HCT116 (cell line): Measurements from ENCODE around the gene PDZD8. TPM values are rescaled to one million over a fixed set of nuclear protein-coding genes. Genes with fewer than 3 reads are reported as not detected.

Experiments
- ATAC-seq: fragments of 200-7000 bp; cut with Tn5 transposase; 2 replicates; pipeline ENCODE4 v1.9.1; 2020; ENCODE audit warnings: mild to moderate bottlenecking, moderate library complexity
- BruUV-seq: library from RNA; stranded (reverse); fragments of 400-500 nt; replicated peaks from 2 replicates; lab custom pipeline; 2021; lab: Mats Ljungman, UMichigan
- CTCF ChIA-PET: fragments of 300-600 bp; sonication (Branson Sonifier 250); formaldehyde crosslinking; loops from one replicate; lab custom pipeline; 2021; ENCODE audit warnings: antibody characterized with exemption; lab: Charles Lee
- POLR2A ChIA-PET: fragments of 300-600, 350-600 bp; sonication (Branson Sonifier 250); formaldehyde crosslinking; loops from one replicate; lab custom pipeline; 2021; ENCODE audit warnings: antibody characterized with exemption; lab: Charles Lee
- RAD21 ChIA-PET, 2 experiments: fragments of 300-600 bp; sonication (Branson Sonifier 250); formaldehyde crosslinking; loops; one replicate each; lab custom pipeline; 2023; ENCODE audit warnings: low total read pairs in 2 of 2; ENCODE audit not compliant: uncharacterized antibody in 2 of 2, unreplicated experiment in 2 of 2, low non-redundant PET in 1 of 2; lab: Charles Lee
- DNase-seq: peaks from one replicate; pipeline ENCODE4 v3.0.0-alpha.2; 2010; ENCODE audit warnings: low read depth, low spot score
- H2AFZ ChIP-seq: fragments of 200-600 bp; shearing (Covaris generic), sonication (generic); 2 replicates; pipeline ENCODE4 v1.6.1; 2017; ENCODE audit warnings: low read depth, mixed run types, mixed read lengths, antibody characterized with exemption, low read length; ENCODE audit not compliant: poor library complexity, severe bottlenecking
- H3K27ac ChIP-seq: 2 replicates; pipeline ENCODE4 v1.5.1; 2012; ENCODE audit warnings: low read depth, low read length
- H3K27me3 ChIP-seq: fragments of 200-600 bp; sonication (generic); 2 replicates; pipeline ENCODE4 v1.6.1; 2016; ENCODE audit warnings: mixed run types, low read length, mixed read lengths; ENCODE audit not compliant: insufficient read depth
- H3K36me3 ChIP-seq, 2 experiments: fragments of 200-500 bp in 1 of 2; fragments of 200-600 bp in 1 of 2; sonication (Bioruptor generic) in 1 of 2; sonication (generic) in 1 of 2; 2 replicates each; pipeline versions ENCODE4 v1.5.1 to v1.6.1; 2014 to 2016; ENCODE audit warnings: low read length in 2 of 2, inconsistent platforms in 1 of 2, mixed read lengths in 1 of 2, mixed run types in 1 of 2; ENCODE audit not compliant: insufficient read depth in 2 of 2, control insufficient read depth in 1 of 2
- H3K4me1 ChIP-seq, 2 experiments: fragments of 200-600 bp in 1 of 2; sonication (generic) in 1 of 2; 2 replicates each; pipeline versions ENCODE4 v1.5.1 to v1.6.1; 2012 to 2017; ENCODE audit warnings: low read length in 2 of 2, inconsistent platforms in 1 of 2, mild to moderate bottlenecking in 1 of 2, mixed read lengths in 1 of 2, mixed run types in 1 of 2, moderate library complexity in 1 of 2; ENCODE audit not compliant: insufficient read depth in 2 of 2, control insufficient read depth in 1 of 2
- H3K4me2 ChIP-seq: fragments of 200-600 bp; sonication (generic); 2 replicates; pipeline ENCODE4 v1.6.1; 2017; ENCODE audit warnings: mixed run types, low read length, mixed read lengths
- H3K4me3 ChIP-seq, 2 experiments: fragments of 200-600 bp in 1 of 2; sonication (generic) in 1 of 2; replicated peaks in 1 of 2; 2 replicates each; pipeline ENCODE4 v1.5.1; 2011 to 2016; ENCODE audit warnings: low read length in 2 of 2, control low read depth in 1 of 2, low read depth in 1 of 2, mild to moderate bottlenecking in 1 of 2, mixed read lengths in 1 of 2, mixed run types in 1 of 2
- H3K79me2 ChIP-seq: fragments of 200-600 bp; sonication (generic); 2 replicates; pipeline ENCODE4 v1.6.1; 2017; ENCODE audit warnings: mild to moderate bottlenecking, mixed run types, low read length, moderate library complexity, mixed read lengths; ENCODE audit not compliant: insufficient read depth
- H3K9ac ChIP-seq: fragments of 200-600 bp; sonication (generic); 2 replicates; pipeline ENCODE4 v1.6.1; 2016; ENCODE audit warnings: low read length, mixed read lengths
- H3K9me2 ChIP-seq: fragments of 200-600 bp; sonication (generic), shearing (Covaris generic); 2 replicates; pipeline ENCODE4 v1.6.1; 2017; ENCODE audit warnings: mixed run types, mild to moderate bottlenecking, moderate library complexity; ENCODE audit not compliant: insufficient read depth
- H3K9me3 ChIP-seq, 2 experiments: fragments of 200-500 bp in 1 of 2; fragments of 200-600 bp in 1 of 2; sonication (Bioruptor generic) in 1 of 2; sonication (generic) in 1 of 2; 2 replicates each; pipeline ENCODE4 v1.6.1; 2014 to 2017; ENCODE audit warnings: low read length in 2 of 2, mixed read lengths in 2 of 2, inconsistent platforms in 1 of 2, low read depth in 1 of 2, mild to moderate bottlenecking in 1 of 2, mixed run types in 1 of 2, moderate library complexity in 1 of 2; ENCODE audit not compliant: control insufficient read depth in 1 of 2, insufficient read depth in 1 of 2
- H4K20me1 ChIP-seq: fragments of 200-600 bp; sonication (generic), shearing (Covaris generic); 2 replicates; pipeline ENCODE4 v1.6.1; 2017; ENCODE audit warnings: mixed run types, mild to moderate bottlenecking, moderate library complexity; ENCODE audit not compliant: insufficient read depth
- CEBPB ChIP-seq: IDR thresholded peaks from 2 replicates; pipeline ENCODE4 v1.6.1; 2012; ENCODE audit warnings: low read depth
- FOSL1 ChIP-seq: IDR thresholded peaks from 2 replicates; pipeline ENCODE4 v1.6.1; 2012; ENCODE audit warnings: low read depth
- POLR2A ChIP-seq: IDR thresholded peaks from 2 replicates; pipeline ENCODE4 v1.7.0; 2011; ENCODE audit warnings: borderline replicate concordance; ENCODE audit not compliant: insufficient read depth, insufficient read length; ENCODE audit errors: extremely low read depth
- POLR2AphosphoS5 ChIP-seq: IDR thresholded peaks from 2 replicates; pipeline ENCODE4 v1.6.1; 2011; ENCODE audit warnings: mild to moderate bottlenecking, low read depth, low read length, moderate library complexity
- RAD21 ChIP-seq: IDR thresholded peaks from 2 replicates; pipeline ENCODE4 v1.6.1; 2012; ENCODE audit warnings: low read depth, mild to moderate bottlenecking
- SIN3A ChIP-seq: IDR thresholded peaks from 2 replicates; pipeline ENCODE4 v1.6.1; 2012; ENCODE audit warnings: low read depth
- SP1 ChIP-seq: IDR thresholded peaks from 2 replicates; pipeline ENCODE4 v1.6.1; 2012; ENCODE audit warnings: low read depth
- SRF ChIP-seq: IDR thresholded peaks from 2 replicates; pipeline ENCODE4 v1.6.1; 2012; ENCODE audit warnings: low read depth
- TCF7L2 ChIP-seq: IDR thresholded peaks from 2 replicates; pipeline ENCODE4 v1.7.0; 2011; ENCODE audit warnings: borderline replicate concordance, inconsistent platforms; ENCODE audit not compliant: insufficient read depth, insufficient read length; ENCODE audit errors: extremely low read depth
- YY1 ChIP-seq: IDR thresholded peaks from 2 replicates; pipeline ENCODE4 v1.6.1; 2011; ENCODE audit warnings: low read length, low read depth, moderate library complexity, mild to moderate bottlenecking; ENCODE audit not compliant: insufficient replicate concordance; ENCODE audit errors: extremely low read depth
- ZFX ChIP-seq: fragments of 450-650 bp; IDR thresholded peaks from 2 replicates; pipeline ENCODE4 v1.6.1; 2017
- intact Hi-C: fragments of 100-400 bp; cut with micrococcal nuclease; formaldehyde crosslinking; loops from 2 replicates; pipeline ENCODE4 v1.10.0; 2022
- total RNA-seq: library from RNA; stranded (reverse); gene quantifications from one replicate; pipeline ENCODE4 v1.2.1, GENCODE V29; 2021; ENCODE audit not compliant: unreplicated experiment
- TF ChIP-seq, protein P1 (sequence below), 3 experiments: fragments of 200-600 bp in 1 of 3; sonication (generic) in 1 of 3; IDR thresholded peaks in 2 of 3; conservative IDR thresholded peaks in 1 of 3; 2 replicates each; pipeline ENCODE4 v1.5.1; 2012 to 2017; ENCODE audit warnings: low read depth in 2 of 3, low read length in 2 of 3, antibody characterized with exemption in 1 of 3, borderline replicate concordance in 1 of 3, control low read depth in 1 of 3, mild to moderate bottlenecking in 1 of 3, mixed read lengths in 1 of 3, mixed run types in 1 of 3, moderate library complexity in 1 of 3; ENCODE audit not compliant: insufficient read depth in 1 of 3
- TF ChIP-seq, protein P2 (sequence below): IDR thresholded peaks from 2 replicates; pipeline ENCODE4 v1.6.1; 2012
- TF ChIP-seq, protein P3 (sequence below): IDR thresholded peaks from 2 replicates; pipeline ENCODE4 v1.6.1; 2012
- TF ChIP-seq, protein P4 (sequence below): IDR thresholded peaks from 2 replicates; pipeline ENCODE4 v1.6.1; 2011; ENCODE audit warnings: mild to moderate bottlenecking, low read length, moderate library complexity; ENCODE audit not compliant: insufficient replicate concordance; ENCODE audit errors: extremely low read depth
- TF ChIP-seq, protein P5 (sequence below): IDR thresholded peaks from 2 replicates; pipeline ENCODE4 v1.6.1; 2012; ENCODE audit warnings: low read depth

Gene PDZD8
- total RNA-seq, 1 experiment from 2014 or later, result 61.7 TPM

DNA sequence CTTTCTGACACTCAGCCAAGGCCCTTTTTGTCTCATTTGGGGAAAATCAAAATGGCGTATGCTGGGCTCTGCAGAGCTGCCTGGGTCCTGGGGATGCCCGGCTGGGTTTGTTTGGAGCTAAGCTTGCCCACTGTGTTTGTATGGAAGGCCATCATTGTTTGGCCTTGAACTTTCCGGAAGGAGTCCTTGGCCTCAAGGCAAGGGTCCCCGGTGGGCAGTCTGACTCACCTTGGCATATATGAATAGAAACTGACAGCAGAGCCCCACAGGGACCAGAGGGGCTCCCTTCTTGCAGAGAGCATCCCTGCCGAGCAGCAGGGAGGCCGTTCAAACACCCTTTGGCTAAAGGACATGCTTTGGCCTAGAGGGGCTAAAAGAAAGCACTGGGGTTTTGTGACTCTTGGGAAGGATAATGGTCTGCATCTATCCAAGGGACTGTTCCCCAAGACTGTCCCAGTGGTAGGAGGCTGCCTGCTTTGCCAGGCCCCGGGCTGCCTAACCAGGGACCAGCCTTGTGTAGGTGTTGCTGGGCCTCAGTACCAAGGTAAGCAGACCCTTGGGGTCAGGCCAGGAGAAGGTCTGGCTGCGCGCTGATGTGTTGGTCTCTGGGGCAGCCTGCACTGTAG is 119.3 kb downstream of the PDZD8 start:
- no peaks in the 10 kb centered on the region for H3K36me3 ChIP-seq

More for the DNA sequence above, 119.3 kb downstream of the PDZD8 start:
- RAD21 ChIA-PET, result no interaction called here
- H3K4me3 ChIP-seq, result no peak overlapping the region
- H3K4me2 ChIP-seq, result no peak overlapping the region
- intact Hi-C loops, result no loop called here
- CTCF ChIA-PET, result no interaction called here
- no peak overlapping the region for H3K9ac ChIP-seq
- POLR2A ChIA-PET, result no interaction called here
- no peak overlapping the region for H3K27ac ChIP-seq
- no peaks in the 10 kb centered on the region for H3K9me3 ChIP-seq
- no peaks in the 10 kb centered on the region for H3K4me1 ChIP-seq
- peaks cover 38% of the 10 kb centered on the region for H3K27me3 ChIP-seq
- no peak for ATAC-seq
- DNase-seq, result no peak
- BruUV-seq, result no TSS peak
- H2AFZ ChIP-seq, result no peak overlapping the region
- H3K9me2 ChIP-seq, result no peaks in the 10 kb centered on the region
- H4K20me1 ChIP-seq, result no peaks in the 10 kb centered on the region
- TF ChIP-seq, protein P1, sequence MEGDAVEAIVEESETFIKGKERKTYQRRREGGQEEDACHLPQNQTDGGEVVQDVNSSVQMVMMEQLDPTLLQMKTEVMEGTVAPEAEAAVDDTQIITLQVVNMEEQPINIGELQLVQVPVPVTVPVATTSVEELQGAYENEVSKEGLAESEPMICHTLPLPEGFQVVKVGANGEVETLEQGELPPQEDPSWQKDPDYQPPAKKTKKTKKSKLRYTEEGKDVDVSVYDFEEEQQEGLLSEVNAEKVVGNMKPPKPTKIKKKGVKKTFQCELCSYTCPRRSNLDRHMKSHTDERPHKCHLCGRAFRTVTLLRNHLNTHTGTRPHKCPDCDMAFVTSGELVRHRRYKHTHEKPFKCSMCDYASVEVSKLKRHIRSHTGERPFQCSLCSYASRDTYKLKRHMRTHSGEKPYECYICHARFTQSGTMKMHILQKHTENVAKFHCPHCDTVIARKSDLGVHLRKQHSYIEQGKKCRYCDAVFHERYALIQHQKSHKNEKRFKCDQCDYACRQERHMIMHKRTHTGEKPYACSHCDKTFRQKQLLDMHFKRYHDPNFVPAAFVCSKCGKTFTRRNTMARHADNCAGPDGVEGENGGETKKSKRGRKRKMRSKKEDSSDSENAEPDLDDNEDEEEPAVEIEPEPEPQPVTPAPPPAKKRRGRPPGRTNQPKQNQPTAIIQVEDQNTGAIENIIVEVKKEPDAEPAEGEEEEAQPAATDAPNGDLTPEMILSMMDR (IDR thresholded peaks at IDR 0.05 in 2 of 3, conservative IDR thresholded peaks at IDR 0.05 in 1 of 3; ENCODE audit: borderline replicate concordance in 1 of 3, insufficient read depth in 1 of 3, low read depth in 2 of 3, low read length in 2 of 3), result no peak
- no peak for TF ChIP-seq ZFX
- TF ChIP-seq, protein P2, sequence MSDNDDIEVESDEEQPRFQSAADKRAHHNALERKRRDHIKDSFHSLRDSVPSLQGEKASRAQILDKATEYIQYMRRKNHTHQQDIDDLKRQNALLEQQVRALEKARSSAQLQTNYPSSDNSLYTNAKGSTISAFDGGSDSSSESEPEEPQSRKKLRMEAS, result no peak
- TF ChIP-seq POLR2A, result no peak
- TF ChIP-seq, protein P3, sequence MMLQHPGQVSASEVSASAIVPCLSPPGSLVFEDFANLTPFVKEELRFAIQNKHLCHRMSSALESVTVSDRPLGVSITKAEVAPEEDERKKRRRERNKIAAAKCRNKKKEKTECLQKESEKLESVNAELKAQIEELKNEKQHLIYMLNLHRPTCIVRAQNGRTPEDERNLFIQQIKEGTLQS, result no peak
- no peak for TF ChIP-seq SRF
- TF ChIP-seq POLR2AphosphoS5, result no peak
- no peak for TF ChIP-seq FOSL1
- no peak for TF ChIP-seq TCF7L2
- TF ChIP-seq, protein P4, sequence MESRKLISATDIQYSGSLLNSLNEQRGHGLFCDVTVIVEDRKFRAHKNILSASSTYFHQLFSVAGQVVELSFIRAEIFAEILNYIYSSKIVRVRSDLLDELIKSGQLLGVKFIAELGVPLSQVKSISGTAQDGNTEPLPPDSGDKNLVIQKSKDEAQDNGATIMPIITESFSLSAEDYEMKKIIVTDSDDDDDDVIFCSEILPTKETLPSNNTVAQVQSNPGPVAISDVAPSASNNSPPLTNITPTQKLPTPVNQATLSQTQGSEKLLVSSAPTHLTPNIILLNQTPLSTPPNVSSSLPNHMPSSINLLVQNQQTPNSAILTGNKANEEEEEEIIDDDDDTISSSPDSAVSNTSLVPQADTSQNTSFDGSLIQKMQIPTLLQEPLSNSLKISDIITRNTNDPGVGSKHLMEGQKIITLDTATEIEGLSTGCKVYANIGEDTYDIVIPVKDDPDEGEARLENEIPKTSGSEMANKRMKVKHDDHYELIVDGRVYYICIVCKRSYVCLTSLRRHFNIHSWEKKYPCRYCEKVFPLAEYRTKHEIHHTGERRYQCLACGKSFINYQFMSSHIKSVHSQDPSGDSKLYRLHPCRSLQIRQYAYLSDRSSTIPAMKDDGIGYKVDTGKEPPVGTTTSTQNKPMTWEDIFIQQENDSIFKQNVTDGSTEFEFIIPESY, result no peak
- TF ChIP-seq RAD21, result no peak
- no peak for TF ChIP-seq SP1
- no peak for TF ChIP-seq CEBPB
- TF ChIP-seq SIN3A, result no peak
- TF ChIP-seq YY1, result no peak
- TF ChIP-seq, protein P5, sequence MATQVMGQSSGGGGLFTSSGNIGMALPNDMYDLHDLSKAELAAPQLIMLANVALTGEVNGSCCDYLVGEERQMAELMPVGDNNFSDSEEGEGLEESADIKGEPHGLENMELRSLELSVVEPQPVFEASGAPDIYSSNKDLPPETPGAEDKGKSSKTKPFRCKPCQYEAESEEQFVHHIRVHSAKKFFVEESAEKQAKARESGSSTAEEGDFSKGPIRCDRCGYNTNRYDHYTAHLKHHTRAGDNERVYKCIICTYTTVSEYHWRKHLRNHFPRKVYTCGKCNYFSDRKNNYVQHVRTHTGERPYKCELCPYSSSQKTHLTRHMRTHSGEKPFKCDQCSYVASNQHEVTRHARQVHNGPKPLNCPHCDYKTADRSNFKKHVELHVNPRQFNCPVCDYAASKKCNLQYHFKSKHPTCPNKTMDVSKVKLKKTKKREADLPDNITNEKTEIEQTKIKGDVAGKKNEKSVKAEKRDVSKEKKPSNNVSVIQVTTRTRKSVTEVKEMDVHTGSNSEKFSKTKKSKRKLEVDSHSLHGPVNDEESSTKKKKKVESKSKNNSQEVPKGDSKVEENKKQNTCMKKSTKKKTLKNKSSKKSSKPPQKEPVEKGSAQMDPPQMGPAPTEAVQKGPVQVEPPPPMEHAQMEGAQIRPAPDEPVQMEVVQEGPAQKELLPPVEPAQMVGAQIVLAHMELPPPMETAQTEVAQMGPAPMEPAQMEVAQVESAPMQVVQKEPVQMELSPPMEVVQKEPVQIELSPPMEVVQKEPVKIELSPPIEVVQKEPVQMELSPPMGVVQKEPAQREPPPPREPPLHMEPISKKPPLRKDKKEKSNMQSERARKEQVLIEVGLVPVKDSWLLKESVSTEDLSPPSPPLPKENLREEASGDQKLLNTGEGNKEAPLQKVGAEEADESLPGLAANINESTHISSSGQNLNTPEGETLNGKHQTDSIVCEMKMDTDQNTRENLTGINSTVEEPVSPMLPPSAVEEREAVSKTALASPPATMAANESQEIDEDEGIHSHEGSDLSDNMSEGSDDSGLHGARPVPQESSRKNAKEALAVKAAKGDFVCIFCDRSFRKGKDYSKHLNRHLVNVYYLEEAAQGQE, result no peak
- no peaks in the 10 kb centered on the region for H3K79me2 ChIP-seq
